LHCN-M2 (cell line): Measurements from ENCODE around the gene TCEAL4. TPM values are rescaled to one million over a fixed set of nuclear protein-coding genes. Genes with fewer than 3 reads are reported as not detected.
"Not testable (repeated sequence)": the region's sequence is repeated elsewhere in the genome, so short reads cannot be mapped to it uniquely, and the experiment has no call there.

ENCODE experiments used
- DNase-seq: peaks from one replicate; pipeline ENCODE4 v3.0.0-alpha.2; 2012; ENCODE audit warnings: low read depth
- total RNA-seq: library from RNA; depleted of rRNA; stranded (reverse); fragments of >200 nt; gene quantifications from 2 replicates; pipeline ENCODE4 v1.2.3, GENCODE V29; 2014

Gene TCEAL4
- total RNA-seq, 1 experiment from 2014 or later: 113 TPM

DNA sequence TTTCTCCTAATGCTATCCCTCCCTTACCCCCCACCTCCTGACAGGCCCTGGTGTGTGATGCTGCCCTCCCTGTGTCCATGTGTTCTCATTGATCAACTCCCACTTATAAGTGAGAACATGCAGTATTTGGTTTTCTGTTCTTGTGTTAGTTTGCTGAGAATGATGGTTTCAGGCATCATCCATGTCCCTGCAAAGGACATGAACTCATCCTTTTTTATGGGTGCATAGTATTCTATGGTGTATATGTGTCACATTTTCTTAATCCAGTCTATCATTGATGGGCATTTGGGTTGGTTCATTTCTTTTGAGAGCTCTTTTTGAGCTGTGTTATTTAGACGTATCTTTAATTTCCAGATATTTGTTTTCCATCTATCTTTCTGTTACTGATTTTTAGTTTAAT, 7.0 kb downstream of the TCEAL4 start:
- DNase-seq: not testable (repeated sequence)

- DNase-seq: not testable (repeated sequence)
Observed at GRCh38 chrX:103595202-103595601, 9.9 kb downstream of the TCEAL4 start.

GRCh38 chrX:103607364-103608305, 22.3 kb downstream of the TCEAL4 start, which contains the start of gene TCEAL3:
TSS of gene TCEAL3 (plus strand) at chrX:103607963. CDS start at chrX:103609065, 1,102 bp downstream.
- DNase-seq: peak; percentile 36

GRCh38 chrX:103608306-103608963, 23.1 kb downstream of the TCEAL4 start:
- no peak for DNase-seq

- DNase-seq: no peak
Observed at GRCh38 chrX:103610282-103610681, 25.0 kb downstream of the TCEAL4 start.

- DNase-seq: no peak
Observed at GRCh38 chrX:103613362-103613890, 28.1 kb downstream of the TCEAL4 start.

- no peak for DNase-seq
Observed at GRCh38 chrX:103614999-103615398, 29.7 kb downstream of the TCEAL4 start.

DNA sequence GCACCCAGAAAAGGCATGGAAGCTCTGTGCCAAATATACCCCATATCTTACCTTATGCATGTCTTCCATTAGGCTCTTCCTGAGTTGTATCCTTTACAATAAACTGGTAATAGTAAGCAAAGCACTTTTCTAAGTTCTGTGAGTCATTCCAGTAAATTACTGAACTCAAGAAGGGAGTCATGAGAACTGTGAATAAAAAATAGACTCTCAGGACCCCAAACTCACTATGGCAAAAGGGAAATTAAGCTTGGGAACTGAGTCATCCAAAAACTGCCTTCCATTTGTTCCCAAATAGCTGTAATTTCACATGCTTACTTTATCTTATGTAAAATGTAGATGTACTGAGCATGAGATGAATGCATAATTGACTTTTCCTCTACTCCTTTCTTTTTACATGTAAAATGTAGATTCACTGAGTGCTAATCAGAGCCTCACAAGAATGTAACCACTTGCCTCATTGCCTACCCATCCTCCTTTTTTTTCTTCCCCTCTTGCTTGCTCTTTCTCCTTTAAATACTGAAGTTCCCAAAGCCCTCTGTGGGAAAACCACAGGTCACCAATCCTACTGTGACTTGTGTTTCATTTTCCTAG, 30.6 kb downstream of the TCEAL4 start:
- DNase-seq: peak; percentile 31

- no peak for DNase-seq
Observed at GRCh38 chrX:103616676-103617186, 31.4 kb downstream of the TCEAL4 start.

DNA sequence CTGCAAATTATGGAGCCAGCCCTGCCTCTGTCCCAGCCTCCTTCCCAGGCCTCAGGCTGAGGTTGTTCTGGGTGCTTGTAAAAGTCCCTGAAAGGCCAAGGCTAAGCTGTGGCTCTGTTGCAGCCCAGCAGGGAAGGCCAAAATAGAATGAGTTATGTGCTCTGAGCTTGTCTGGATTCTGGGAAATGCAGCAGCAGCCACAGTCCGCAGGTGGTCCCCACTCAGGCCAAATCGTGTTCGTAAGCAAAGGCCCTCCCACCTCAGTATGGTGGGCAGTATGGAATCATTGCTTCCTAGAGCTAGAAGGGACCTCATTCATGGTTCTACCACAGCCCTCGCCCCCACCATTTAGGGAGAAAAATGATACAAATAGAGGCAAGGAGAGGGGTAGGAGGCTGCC, 38.8 kb downstream of the TCEAL4 start:
- DNase-seq: no peak

GRCh38 chrX:103626855-103627254, 41.5 kb downstream of the TCEAL4 start:
- no peak for DNase-seq

DNA sequence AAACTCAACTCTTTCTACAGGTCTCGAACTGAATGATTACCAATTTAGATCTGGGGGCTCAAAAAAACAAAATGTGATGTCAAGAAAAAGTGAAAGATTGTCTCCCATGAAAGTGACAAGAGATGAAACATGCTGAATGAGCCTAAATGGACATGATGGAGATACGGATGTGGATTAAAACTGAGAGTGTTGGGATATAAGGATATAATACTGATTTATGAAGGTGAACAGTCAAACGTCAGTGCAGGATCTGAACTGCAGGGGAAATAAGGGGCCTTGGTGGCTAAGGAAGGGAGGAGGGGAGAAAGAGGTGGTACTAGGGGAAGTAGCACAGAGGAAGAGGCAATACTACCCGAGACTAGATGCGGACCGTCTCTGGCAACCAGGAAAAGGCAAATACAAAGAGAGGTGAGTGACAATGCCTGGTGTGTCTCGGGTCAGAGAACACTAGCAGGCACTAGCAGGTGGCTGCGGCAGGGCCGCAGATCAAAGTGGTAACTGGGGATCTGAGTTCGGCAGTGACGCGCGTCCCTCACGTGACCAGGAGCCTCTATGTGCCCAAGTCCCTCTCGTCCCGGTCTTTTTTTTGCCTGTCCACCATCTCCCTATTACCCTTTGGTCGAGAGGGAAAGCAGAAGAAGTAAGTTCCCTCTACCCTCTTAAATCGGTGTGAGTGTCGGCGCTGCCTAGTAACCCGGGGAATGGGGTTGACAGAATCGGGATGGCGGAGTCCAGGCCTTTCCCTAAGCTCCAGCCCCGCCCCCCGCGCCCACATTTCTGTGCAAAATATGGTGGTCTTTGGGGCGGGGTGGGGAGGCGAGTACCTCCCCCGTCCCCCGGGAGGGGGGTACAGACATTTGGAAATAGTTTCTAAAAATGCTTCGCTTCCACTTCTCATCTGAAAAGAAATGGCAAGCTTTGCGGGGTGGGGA, 43.3 kb downstream of the TCEAL4 start, which contains the start of gene TCEAL1:
Gene TCEAL1 (plus strand): TSS at position 590 of the 932 bp plus-strand sequence. CDS start 942 bp downstream, outside the sequence.
- DNase-seq: peak; percentile 79

GRCh38 chrX:103629318-103630170, 44.2 kb downstream of the TCEAL4 start:
- DNase-seq: peak; percentile 68

GRCh38 chrX:103630171-103630511, 44.8 kb downstream of the TCEAL4 start:
- DNase-seq: no peak

GRCh38 chrX:103631145-103631544, 45.8 kb downstream of the TCEAL4 start:
- DNase-seq: no peak

DNA sequence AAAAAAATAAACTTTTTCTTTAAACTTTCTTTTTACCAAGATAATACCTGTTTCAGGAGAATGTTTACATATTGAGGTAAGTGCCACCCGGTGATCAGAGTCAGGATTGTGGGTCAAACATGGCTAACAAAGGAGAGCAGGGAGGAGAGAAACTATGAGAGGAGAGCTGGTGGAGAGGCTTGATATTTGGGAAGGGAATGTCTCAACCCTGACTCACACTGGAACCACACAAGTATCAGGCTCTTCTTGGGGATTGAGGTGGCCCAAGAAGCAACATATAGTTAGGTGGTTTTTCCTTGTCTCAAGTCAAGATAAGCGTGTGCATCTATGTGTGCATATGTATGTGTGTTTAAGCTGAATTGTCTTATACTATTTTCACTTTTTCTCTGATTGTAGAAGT, 50.1 kb downstream of the TCEAL4 start:
- no peak for DNase-seq
